Activated CD4-positive, alpha-beta T cell treated with anti-CD3 and anti-CD28 coated beads for 4 hours (primary cell): ENCODE measurements around the gene KCTD13.
"Not testable (repeated sequence)": the region's sequence is repeated elsewhere in the genome, so short reads cannot be mapped to it uniquely, and the experiment has no call there.

Source experiments
- DNase-seq, 2 donors: peaks; one replicate each; pipeline ENCODE4 v3.0.0-alpha.2; 2020

KCTD13 gene

GRCh38 chr16:29877266-29877961 lies 48.6 kb downstream of the KCTD13 start:
- DNase-seq: peak; percentile 34 to 36

GRCh38 chr16:29876594-29877249 lies 49.3 kb downstream of the KCTD13 start:
- peak; percentile 34 to 41 for DNase-seq

DNA sequence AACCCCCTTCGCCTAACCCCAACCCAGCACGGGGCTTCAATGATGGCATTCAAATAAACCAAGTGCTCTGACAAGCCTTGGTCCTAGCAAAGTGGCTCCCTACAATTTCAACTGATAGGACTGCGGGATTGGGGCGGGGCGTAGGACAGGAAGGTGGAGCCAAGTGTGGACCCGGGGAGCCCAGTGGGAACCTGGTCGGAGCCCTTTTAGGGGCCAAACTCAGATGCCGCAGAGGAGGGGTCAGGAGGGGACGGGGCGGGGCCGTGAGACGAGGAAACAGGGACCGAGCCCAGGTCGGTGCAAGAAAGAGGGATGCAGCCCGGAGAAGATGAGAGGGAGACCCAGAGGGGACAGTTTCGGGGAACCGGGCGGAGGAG lies 49.8 kb downstream of the KCTD13 start:
- no peak for DNase-seq

DNA sequence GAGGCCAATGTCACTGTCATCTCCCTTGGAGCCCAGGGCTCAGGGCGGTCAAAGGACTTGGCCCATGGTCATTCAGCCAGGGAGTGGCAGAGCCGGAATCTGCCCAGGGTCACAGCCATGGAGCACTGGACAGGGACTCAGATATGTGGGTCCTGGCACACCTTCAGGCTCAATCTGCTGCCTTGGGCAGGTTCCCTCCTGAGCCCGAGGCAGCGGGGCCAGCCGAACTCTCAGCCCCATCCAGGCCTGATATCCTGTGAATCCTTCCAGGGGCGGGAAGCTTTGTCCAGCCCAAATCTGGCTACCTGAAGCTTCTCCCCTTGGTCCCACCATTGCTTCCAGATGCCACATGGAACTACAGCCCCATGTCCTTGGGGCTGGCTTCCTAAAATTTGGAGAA lies 50.8 kb downstream of the KCTD13 start:
- no peak for DNase-seq

DNA sequence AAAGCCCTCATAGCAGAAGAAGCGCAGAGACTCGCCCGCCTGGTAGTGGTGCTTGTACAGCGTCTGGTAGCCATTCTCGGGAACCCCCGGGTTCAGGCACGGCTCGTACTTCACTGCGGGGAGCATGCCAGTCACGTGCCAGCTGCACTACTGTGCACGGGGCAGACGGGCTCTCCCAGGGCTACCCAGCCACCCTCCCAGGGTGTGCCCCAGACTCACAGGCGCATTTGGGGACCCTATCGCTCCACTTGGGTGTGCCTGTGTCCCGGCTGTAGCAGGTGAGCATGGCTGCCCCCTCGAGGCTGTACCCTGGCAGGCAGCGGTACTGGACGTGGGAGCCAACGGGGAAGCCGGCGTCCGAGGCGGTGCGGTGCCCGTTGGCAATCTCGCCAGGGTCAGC lies 52.7 kb downstream of the KCTD13 start:
- no peak for DNase-seq

DNA sequence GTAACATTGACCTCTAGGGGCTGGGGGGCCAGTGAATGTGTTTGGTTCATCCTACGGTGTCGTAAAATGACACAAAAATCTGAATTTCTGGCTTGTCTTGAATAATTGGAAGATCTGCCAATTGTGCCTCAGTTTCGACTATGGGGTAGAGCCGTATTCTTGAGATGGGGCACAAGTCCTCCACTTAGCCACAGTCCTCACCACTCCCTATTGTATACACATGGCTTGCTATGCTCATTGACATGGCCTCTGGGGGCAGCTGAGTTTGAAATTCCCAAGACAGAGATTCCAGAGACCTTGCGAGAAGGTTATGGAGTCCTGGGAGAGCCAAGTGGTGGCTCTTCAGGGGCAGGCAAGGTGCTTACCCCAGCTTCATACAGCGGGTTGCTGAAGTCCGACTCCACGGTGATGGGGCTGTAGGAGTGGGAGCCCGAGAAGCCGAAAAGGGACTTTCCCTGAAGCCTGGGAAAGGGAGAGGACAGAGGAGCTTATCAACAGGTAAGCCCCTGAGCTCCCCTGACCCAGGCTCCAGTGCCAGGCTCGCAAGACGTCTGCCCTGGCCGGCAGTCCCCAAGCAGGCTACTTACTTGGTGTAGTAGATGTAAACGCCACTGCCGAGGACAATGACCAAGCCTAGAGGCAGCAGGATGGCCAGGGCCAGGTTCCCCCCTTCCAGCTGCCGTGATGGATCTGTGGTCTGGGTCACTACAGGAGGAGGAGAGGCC lies 54.0 kb downstream of the KCTD13 start:
- DNase-seq: no peak

- DNase-seq: not testable (repeated sequence)
These were observed 57.0 kb downstream of the KCTD13 start for GRCh38 chr16:29869067-29869466.

- DNase-seq: no peak
These were observed 57.5 kb downstream of the KCTD13 start for GRCh38 chr16:29868396-29869009.

DNA sequence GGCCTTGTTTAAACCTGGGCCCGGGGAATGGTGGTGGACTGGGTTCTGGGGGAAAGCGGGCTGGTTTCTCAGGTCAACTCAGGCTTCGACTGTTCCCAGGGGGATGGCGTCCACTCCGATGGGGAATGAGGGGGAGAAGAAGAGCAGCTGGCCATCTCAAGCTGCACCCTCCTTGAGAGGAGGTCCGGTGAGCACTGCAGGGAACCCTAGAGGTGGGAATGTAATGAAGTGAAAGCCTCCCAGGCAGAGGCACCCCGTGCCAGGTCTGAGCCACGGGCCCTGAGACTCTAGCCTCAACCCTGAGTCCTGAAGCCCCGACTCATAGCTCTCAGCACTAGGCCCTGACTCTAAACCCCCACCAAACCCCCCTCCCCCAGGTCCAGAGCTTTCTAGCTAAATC lies 61.8 kb downstream of the KCTD13 start:
- no peak for DNase-seq

DNA sequence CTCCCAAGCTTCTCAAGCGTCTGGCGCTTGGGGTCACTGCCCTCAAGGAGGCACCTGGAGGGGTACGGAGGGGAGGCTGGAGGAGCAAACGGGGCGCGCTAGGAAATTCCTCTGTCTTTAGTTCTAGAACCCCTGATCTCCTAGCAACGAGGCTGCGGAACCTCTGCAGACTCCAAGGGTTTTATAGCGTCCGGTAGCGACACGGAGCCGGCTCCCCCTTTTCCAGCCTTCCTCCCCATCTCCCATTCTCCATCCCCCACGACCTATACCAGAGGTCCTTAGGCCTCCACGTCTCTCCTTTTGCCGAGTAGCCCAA lies 62.4 kb downstream of the KCTD13 start:
- no peak for DNase-seq

GRCh38 chr16:29862884-29863668 lies 63.0 kb downstream of the KCTD13 start, which contains the start of gene CDIPT:
Gene CDIPT (minus strand): TSS chr16:29863226. CDS start chr16:29862857, 369 bp downstream.
- DNase-seq: peak; percentile 93 to 95

DNA sequence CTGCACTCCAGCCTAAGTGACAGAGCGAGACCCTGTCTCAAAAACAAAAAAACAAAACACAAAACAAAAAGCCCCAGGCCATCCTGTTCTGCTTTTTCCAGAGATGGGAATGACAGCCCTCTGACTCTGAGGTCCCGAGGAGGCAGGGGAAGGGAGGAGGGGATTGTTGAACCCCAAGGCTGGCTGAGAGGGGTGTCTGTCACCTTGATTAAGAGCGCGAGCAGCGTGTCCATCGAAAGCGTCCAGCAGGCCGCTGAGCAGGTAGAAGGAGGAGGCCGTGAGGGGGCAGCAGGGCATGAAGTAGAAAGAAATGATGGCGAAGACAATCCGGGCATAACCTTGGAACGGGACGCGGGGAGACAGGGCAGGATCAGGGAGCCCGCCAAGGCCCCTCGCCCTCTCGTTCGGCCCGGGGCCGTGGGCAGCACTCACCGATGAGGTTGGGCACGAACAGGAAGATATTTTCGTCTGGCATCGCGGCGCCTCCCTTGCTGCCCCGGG lies 63.6 kb downstream of the KCTD13 start:
- DNase-seq: no peak

GRCh38 chr16:29860218-29860617 lies 65.8 kb downstream of the KCTD13 start:
- DNase-seq: no peak

- DNase-seq: no peak
These were observed 67.1 kb downstream of the KCTD13 start for GRCh38 chr16:29858974-29859373.

- DNase-seq: no peak
These were observed 67.7 kb downstream of the KCTD13 start for GRCh38 chr16:29858149-29858849.

DNA sequence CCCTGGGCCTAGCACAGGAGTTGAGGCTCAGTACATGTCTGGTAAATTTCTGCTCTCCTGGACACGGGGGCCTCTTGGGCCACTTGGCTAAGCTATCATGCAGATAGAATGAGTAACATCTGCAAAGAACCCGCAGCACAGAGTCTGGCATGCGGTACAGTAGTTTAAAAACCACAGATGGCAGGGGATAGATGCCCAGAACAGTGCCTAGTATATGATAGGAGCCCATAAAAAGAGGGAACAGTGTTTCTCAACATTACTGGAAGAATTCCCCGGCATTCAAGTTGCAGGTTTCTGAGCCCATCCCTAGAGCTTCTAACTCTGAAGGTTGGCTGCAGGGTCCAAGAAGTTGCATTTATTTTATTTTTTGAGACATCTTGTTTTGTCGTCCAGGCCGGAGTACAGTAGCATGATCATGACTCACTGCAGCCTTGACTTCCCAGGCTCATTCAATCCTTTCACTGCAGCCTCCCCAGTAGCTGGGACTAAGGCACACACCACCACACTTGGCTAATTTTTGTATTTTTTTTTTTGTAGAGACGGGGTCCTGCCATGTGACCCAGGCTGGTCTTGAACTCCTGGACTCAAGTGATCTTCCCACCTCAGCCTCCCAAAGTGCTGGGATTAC lies 68.8 kb downstream of the KCTD13 start:
- no peak for DNase-seq
